IMR-90 (cell line): Measurements from ENCODE around the gene MTG1.

Experiments used
- CTCF ChIP-seq: conservative IDR thresholded peaks from 2 replicates; pipeline ENCODE4 v1.5.1; 2012; ENCODE audit warnings: mild to moderate bottlenecking, low read depth, low read length, improper control_type of control experiment
- MAFK ChIP-seq: IDR thresholded peaks from 2 replicates; pipeline ENCODE4 v1.6.1; 2012; ENCODE audit warnings: low read depth, low read length, improper control_type of control experiment
- MXI1 ChIP-seq: IDR thresholded peaks from 2 replicates; pipeline ENCODE4 v1.6.1; 2012; ENCODE audit warnings: low read depth, mild to moderate bottlenecking, low read length, moderate library complexity, borderline replicate concordance
- POLR2A ChIP-seq: IDR thresholded peaks from 2 replicates; pipeline ENCODE4 v1.6.1; 2012; ENCODE audit warnings: mild to moderate bottlenecking, low read depth, low read length
- RAD21 ChIP-seq: IDR thresholded peaks from 2 replicates; pipeline ENCODE4 v1.6.1; 2012; ENCODE audit warnings: low read length, improper control_type of control experiment
- SMC3 ChIP-seq: fragments of 150-350 bp; IDR thresholded peaks from 2 replicates; pipeline ENCODE4 v1.6.1; 2016; ENCODE audit warnings: low read depth, mild to moderate bottlenecking, antibody characterized with exemption, low read length, moderate library complexity
- USF2 ChIP-seq: fragments of 150-350 bp; IDR thresholded peaks from 2 replicates; pipeline ENCODE4 v1.6.1; 2017; ENCODE audit warnings: mild to moderate bottlenecking, antibody characterized with exemption, low read length, low read depth

DNA sequence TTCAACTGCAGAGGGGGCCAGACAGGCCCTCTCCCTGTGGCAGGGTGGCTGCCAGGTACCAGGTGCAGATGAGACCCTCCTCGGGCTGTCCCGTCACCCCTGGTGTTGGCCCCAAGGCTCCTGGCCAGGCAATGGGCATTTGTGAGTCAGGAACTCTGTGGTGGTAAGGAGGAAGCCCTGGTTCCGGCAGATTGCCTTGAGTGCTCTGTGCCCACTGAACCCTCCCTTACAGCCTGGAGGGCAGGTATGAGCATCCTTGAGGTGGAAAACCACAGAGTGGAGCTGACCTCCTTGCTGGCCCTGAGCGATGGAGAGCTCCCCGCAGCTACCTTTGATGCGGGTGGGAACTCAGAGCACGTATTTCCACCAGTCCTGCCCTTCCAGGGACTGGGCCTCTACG, 12.9 kb upstream of the MTG1 start:
- TF ChIP-seq CTCF, result no peak
- TF ChIP-seq SMC3, result no peak
- TF ChIP-seq USF2, result no peak
- no peak for TF ChIP-seq RAD21
- no peak for TF ChIP-seq MXI1
- no peak for TF ChIP-seq MAFK
- no peak for TF ChIP-seq POLR2A
